GM06990 (cell line): ENCODE data around the gene RAB31.

Source experiments
- DNase-seq: peaks from one replicate; pipeline ENCODE4 v3.0.0-alpha.2; 2011; ENCODE audit not compliant: insufficient read length; ENCODE audit errors: extremely low read depth
- H3K27me3 ChIP-seq: replicated peaks from 2 replicates; pipeline ENCODE4 v1.6.0; 2011; ENCODE audit warnings: low read length; ENCODE audit not compliant: control insufficient read depth, insufficient read depth
- H3K36me3 ChIP-seq: 2 replicates; pipeline ENCODE4 v1.5.1; 2011; ENCODE audit warnings: low read length; ENCODE audit not compliant: control insufficient read depth, insufficient read depth
- H3K4me3 ChIP-seq: replicated peaks from 2 replicates; pipeline ENCODE4 v1.5.1; 2011; ENCODE audit warnings: low read depth, mild to moderate bottlenecking, control low read depth, low read length
- CTCF ChIP-seq: IDR thresholded peaks from 2 replicates; pipeline ENCODE4 v1.5.1; 2011; ENCODE audit warnings: low read length, control low read depth, mild to moderate bottlenecking, inconsistent platforms; ENCODE audit not compliant: insufficient read depth, poor library complexity, severe bottlenecking

RAB31 gene

DNA sequence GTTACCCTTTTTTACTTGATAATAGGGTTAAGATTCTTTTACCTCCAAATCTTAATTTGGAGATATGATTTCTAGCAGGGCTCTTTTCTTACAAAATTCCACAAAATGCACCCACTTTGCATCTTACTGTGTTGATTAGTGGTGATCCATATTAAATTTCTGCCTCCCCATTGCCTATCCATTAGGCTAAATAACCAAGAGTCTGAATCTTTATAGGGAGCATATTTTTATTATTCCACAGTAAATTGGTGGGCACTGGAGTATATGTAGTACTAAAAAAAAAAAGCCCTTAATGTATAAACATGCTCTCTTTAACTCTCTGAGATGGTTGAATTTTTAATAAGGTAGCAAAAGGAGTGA lies 169.5 kb downstream of the RAB31 start:
- Histone ChIP-seq H3K4me3 (no peak overlapping the region), H3K27me3 (no peaks in the 10 kb centered on the region), H3K36me3 (no peaks in the 10 kb centered on the region)
- TF ChIP-seq CTCF, result no peak
- DNase-seq, result no peak

DNA sequence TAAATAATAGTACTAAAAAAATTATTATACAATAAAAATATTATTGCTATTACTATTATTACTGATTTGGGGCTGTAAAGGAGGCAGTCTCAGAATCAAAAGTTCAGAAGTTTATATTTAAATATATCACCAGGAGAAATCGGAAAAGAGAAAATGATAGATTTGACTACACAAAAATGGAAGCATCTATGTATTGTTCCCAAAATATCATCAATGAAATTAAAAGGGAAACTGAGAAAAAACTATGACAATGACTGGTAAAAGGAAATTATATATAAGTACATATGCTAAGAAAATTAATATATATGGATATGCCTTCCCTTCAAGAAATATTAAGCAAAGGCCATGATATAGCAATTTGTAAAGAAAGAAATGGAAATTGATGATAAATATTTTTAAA lies 170.0 kb downstream of the RAB31 start:
- TF ChIP-seq CTCF, result no peak

DNA sequence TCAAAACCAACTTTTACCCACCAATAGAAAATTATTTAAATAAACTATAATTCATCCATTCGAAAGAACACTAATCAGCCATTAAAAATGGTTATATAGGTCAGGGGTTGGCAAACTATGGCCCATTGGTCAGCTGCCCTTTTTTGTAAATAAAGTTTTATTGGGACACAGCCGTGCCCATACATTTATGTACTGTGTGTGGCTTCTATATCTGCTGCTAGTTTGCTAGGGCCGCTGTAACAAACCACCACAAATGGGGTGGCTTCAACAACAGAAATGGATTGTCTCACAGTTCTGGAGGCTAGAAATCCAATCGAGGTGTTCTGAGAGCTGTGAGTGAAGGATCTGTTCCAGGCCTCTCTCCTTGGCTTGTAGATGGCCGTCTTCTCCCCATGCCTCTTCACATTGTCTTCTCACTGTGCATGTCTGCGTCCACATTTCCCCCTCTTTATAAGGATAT lies 170.7 kb downstream of the RAB31 start:
- Histone ChIP-seq H3K4me3 (no peak overlapping the region), H3K27me3 (no peaks in the 10 kb centered on the region), H3K36me3 (no peaks in the 10 kb centered on the region)
- DNase-seq, result no peak
- no peak for TF ChIP-seq CTCF

More for the DNA sequence above, 170.0 kb downstream of the RAB31 start:
- Histone ChIP-seq H3K36me3 (no peaks in the 10 kb centered on the region), H3K4me3 (no peak overlapping the region), H3K27me3 (no peaks in the 10 kb centered on the region)
- no peak for DNase-seq

DNA sequence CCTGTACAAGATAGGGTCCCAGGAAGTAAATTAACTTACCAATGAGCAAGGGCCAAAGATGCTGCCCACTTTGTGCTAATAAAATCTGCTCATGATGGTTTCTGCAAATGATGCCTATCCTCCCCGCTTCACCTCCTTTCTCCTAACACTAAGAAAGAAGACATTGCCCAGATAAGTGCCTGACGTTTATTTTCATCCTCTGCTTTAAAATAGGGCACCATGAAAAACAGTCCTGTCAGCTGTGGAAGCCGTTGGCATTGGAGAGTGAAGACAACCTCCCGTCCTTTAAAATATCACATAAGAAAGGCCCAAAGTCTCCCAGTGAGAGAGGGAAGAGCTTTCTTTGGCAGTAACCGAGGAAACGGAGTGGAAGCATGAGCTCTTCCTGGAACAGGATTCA lies 176.0 kb downstream of the RAB31 start:
- no peak overlapping the region for H3K4me3 ChIP-seq
- no peaks in the 10 kb centered on the region for H3K36me3 ChIP-seq
- TF ChIP-seq CTCF, result no peak

DNA sequence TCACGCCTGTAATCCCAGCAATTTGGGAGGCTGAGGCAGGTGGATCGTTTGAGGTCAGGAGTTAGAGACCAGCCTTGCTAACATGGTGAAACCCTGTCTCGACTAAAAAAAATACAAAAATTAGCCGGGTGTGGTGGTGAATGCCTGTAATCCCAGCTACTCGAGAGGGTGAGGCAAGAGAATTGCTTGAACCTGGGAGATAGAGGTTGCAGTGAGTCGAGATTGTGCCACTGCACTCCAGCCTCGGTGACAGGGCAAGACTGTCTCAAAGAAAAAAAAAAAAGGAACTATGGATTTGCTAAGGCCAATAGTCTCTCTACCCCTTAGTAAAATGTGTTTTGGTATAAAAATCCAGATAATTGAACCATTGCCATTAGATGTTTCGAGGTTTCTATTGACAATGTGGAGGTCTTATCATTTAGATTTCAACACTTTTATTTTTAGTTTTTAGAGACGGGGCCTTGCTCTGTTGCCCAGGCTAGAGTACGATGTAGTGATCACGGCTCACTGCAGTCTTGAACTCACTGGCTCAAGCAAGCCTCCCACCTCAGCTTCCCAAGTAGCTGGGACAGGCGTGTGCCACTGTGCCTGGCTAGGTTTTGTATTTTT lies 176.5 kb downstream of the RAB31 start:
- Histone ChIP-seq H3K4me3 (no peak overlapping the region), H3K27me3 (no peaks in the 10 kb centered on the region), H3K36me3 (no peaks in the 10 kb centered on the region)
- no peak for DNase-seq
- no peak for TF ChIP-seq CTCF

More for the DNA sequence above, 176.0 kb downstream of the RAB31 start:
- H3K27me3 ChIP-seq, result no peaks in the 10 kb centered on the region
- no peak for DNase-seq
